Vagina (tissue), 2 donors: ENCODE measurements around the gene TMEM245. TPM values are rescaled to one million over a fixed set of nuclear protein-coding genes. Genes with fewer than 3 reads are reported as not detected.

Experiments
- DNase-seq, 2 donors: peaks; one replicate each; pipeline ENCODE4 v3.0.0-alpha.2; 2017; ENCODE audit errors: extremely low spot score in 2 of 2
- H3K27ac ChIP-seq: fragments of 200-600 bp; sonication (generic); one replicate; pipeline ENCODE4 v1.5.1; 2019
- H3K27me3 ChIP-seq: fragments of 200-600 bp; sonication (generic); one replicate; pipeline ENCODE4 v1.5.1; 2019
- H3K36me3 ChIP-seq, 2 donors: fragments of 200-600 bp; sonication (generic); one replicate each; pipeline ENCODE4 v1.5.1; 2017 to 2019
- H3K4me1 ChIP-seq: fragments of 200-600 bp; sonication (generic); one replicate; pipeline ENCODE4 v1.5.1; 2019
- H3K4me3 ChIP-seq, 2 donors: fragments of 200-600 bp; sonication (generic); 1 replicate in 1 of 2; 2 replicates in 1 of 2; pipeline ENCODE4 v1.5.1; 2016 to 2019
- H3K9me3 ChIP-seq: fragments of 200-600 bp; sonication (generic); one replicate; pipeline ENCODE4 v1.5.1; 2019
- CTCF ChIP-seq, 3 experiments: fragments of 450-650 bp in 2 of 3; fragments of 200-600 bp in 1 of 3; sonication (generic) in 1 of 3; IDR thresholded peaks; one replicate each; pipeline ENCODE4 v1.5.1; 2017 to 2019; ENCODE audit warnings: antibody characterized with exemption in 3 of 3, mild to moderate bottlenecking in 2 of 3, moderate library complexity in 2 of 3
- POLR2A ChIP-seq, 2 donors: fragments of 450-650 bp; IDR thresholded peaks; one replicate each; pipeline ENCODE4 v1.6.1; 2017; ENCODE audit warnings: antibody characterized with exemption in 2 of 2, mild to moderate bottlenecking in 2 of 2, moderate library complexity in 2 of 2
- POLR2AphosphoS5 ChIP-seq, 2 donors: sonication (generic); formaldehyde crosslinking; IDR thresholded peaks; one replicate each; pipeline ENCODE4 v1.9.0; 2017; ENCODE audit warnings: antibody characterized with exemption in 2 of 2, mild to moderate bottlenecking in 2 of 2, low read depth in 1 of 2; ENCODE audit not compliant: insufficient read depth in 1 of 2
- intact Hi-C: fragments of 100-400 bp; cut with DNase I; formaldehyde crosslinking; loops from one replicate; pipeline ENCODE4 v1.15.1; 2023
- total RNA-seq: library from RNA; depleted of rRNA; stranded (reverse); fragments of >200 nt; gene quantifications from one replicate; pipeline ENCODE4 v1.2.3, GENCODE V29; 2016

TMEM245 gene
- total RNA-seq, 1 donor from 2014 or later: 47.4 TPM

- DNase-seq: no peak
- no peaks in the 10 kb centered on the region for H3K9me3 ChIP-seq
- intact Hi-C loops: no loop called here
- H3K27ac ChIP-seq: no peak overlapping the region
- peaks cover 9% of the 10 kb centered on the region for H3K4me1 ChIP-seq
- no peaks in the 10 kb centered on the region for H3K27me3 ChIP-seq
- TF ChIP-seq POLR2A (IDR thresholded peaks at IDR 0.05) (no peak), POLR2AphosphoS5 (IDR thresholded peaks at IDR 0.05; ENCODE audit: insufficient read depth in 1 of 2, low read depth in 1 of 2) (no peak), CTCF (IDR thresholded peaks at IDR 0.05) (no peak)
- no peak overlapping the region for H3K4me3 ChIP-seq
- H3K36me3 ChIP-seq: no peaks in the 10 kb centered on the region
These were observed 123.1 kb downstream of the TMEM245 start for GRCh38 chr9:108996643-108997042.

GRCh38 chr9:108994695-108995094 lies 125.1 kb downstream of the TMEM245 start:
- Histone ChIP-seq H3K36me3 (no peaks in the 10 kb centered on the region), H3K4me3 (no peak overlapping the region), H3K27me3 (no peaks in the 10 kb centered on the region), H3K27ac (no peak overlapping the region), H3K4me1 (peaks cover 9% of the 10 kb centered on the region), H3K9me3 (no peaks in the 10 kb centered on the region)
- TF ChIP-seq POLR2AphosphoS5 (IDR thresholded peaks at IDR 0.05; ENCODE audit: insufficient read depth in 1 of 2, low read depth in 1 of 2) (no peak), POLR2A (IDR thresholded peaks at IDR 0.05) (no peak), CTCF (IDR thresholded peaks at IDR 0.05) (no peak)
- DNase-seq: no peak
- intact Hi-C loops: no loop called here

GRCh38 chr9:108991479-108991878 lies 128.3 kb downstream of the TMEM245 start:
- H3K36me3 ChIP-seq: no peaks in the 10 kb centered on the region
- TF ChIP-seq POLR2AphosphoS5 (IDR thresholded peaks at IDR 0.05; ENCODE audit: insufficient read depth in 1 of 2, low read depth in 1 of 2): no peak
- intact Hi-C loops: no loop called here
- no peaks in the 10 kb centered on the region for H3K9me3 ChIP-seq
- no peak overlapping the region for H3K27ac ChIP-seq
- no peaks in the 10 kb centered on the region for H3K27me3 ChIP-seq
- H3K4me1 ChIP-seq: peaks cover 2% of the 10 kb centered on the region
- DNase-seq: no peak
- H3K4me3 ChIP-seq: no peak overlapping the region

GRCh38 chr9:108983885-108984284 lies 135.9 kb downstream of the TMEM245 start:
- H3K9me3 ChIP-seq: no peaks in the 10 kb centered on the region
- H3K4me3 ChIP-seq: no peak overlapping the region
- H3K27me3 ChIP-seq: no peaks in the 10 kb centered on the region
- H3K36me3 ChIP-seq: peaks cover 0 to 14% of the 10 kb centered on the region in 2 donors
- no peak overlapping the region for H3K27ac ChIP-seq
- TF ChIP-seq CTCF (IDR thresholded peaks at IDR 0.05) (no peak), POLR2AphosphoS5 (IDR thresholded peaks at IDR 0.05; ENCODE audit: insufficient read depth in 1 of 2, low read depth in 1 of 2) (peak in 1 of 2 donors; percentile 41), POLR2A (IDR thresholded peaks at IDR 0.05) (no peak)
- intact Hi-C loops: no loop called here
- DNase-seq: no peak
- no peaks in the 10 kb centered on the region for H3K4me1 ChIP-seq

GRCh38 chr9:108980893-108981292 lies 138.9 kb downstream of the TMEM245 start:
- intact Hi-C loops: no loop called here

More at GRCh38 chr9:108980893-108981292, 138.9 kb downstream of the TMEM245 start:
- Histone ChIP-seq H3K9me3 (no peaks in the 10 kb centered on the region), H3K27me3 (no peaks in the 10 kb centered on the region), H3K4me3 (no peak overlapping the region), H3K36me3 (peaks cover 0 to 17% of the 10 kb centered on the region in 2 donors), H3K27ac (no peak overlapping the region), H3K4me1 (no peaks in the 10 kb centered on the region)
- no peak for TF ChIP-seq CTCF (IDR thresholded peaks at IDR 0.05)
- TF ChIP-seq POLR2AphosphoS5 (IDR thresholded peaks at IDR 0.05; ENCODE audit: insufficient read depth in 1 of 2, low read depth in 1 of 2): no peak
- no peak for TF ChIP-seq POLR2A (IDR thresholded peaks at IDR 0.05)
- DNase-seq: no peak
